MCF 10A (cell line): ENCODE data around the gene ATG9B. TPM values are rescaled to one million over a fixed set of nuclear protein-coding genes. Genes with fewer than 3 reads are reported as not detected.

Experiments used
- BruUV-seq: library from RNA; stranded (reverse); fragments of 400-500 nt; replicated peaks from 2 replicates; lab custom pipeline; 2021; lab: Mats Ljungman, UMichigan
- CTCF ChIA-PET: fragments of 300-600 bp; sonication (Branson Sonifier 250); formaldehyde crosslinking; extraction: SDS; loops from one replicate; lab custom pipeline; 2021; ENCODE audit warnings: antibody characterized with exemption, inconsistent platforms; lab: Yijun Ruan, JAX
- POLR2A ChIA-PET: fragments of 300-600, 350-650 bp; sonication (Branson Sonifier 250); formaldehyde crosslinking; extraction: SDS; loops from one replicate; lab custom pipeline; 2020; ENCODE audit warnings: antibody characterized with exemption, inconsistent platforms; lab: Yijun Ruan, JAX
- DNase-seq: peaks from one replicate; pipeline ENCODE4 v3.0.0-alpha.2; 2018; ENCODE audit not compliant: unreplicated experiment
- H3K27ac Mint-ChIP-seq: one replicate; pipeline ENCODE4 v1.8.0; 2022; ENCODE audit warnings: mild to moderate bottlenecking, low read depth, mixed read lengths; ENCODE audit not compliant: unreplicated experiment
- H3K27me3 Mint-ChIP-seq: one replicate; pipeline ENCODE4 v1.8.0; 2022; ENCODE audit warnings: mixed read lengths; ENCODE audit not compliant: insufficient read depth, unreplicated experiment
- H3K36me3 Mint-ChIP-seq: one replicate; pipeline ENCODE4 v1.8.0; 2022; ENCODE audit warnings: mild to moderate bottlenecking, moderate library complexity, mixed read lengths; ENCODE audit not compliant: insufficient read depth, unreplicated experiment
- H3K4me1 Mint-ChIP-seq: one replicate; pipeline ENCODE4 v1.8.0; 2022; ENCODE audit warnings: mixed read lengths; ENCODE audit not compliant: insufficient read depth, unreplicated experiment
- H3K4me3 Mint-ChIP-seq: one replicate; pipeline ENCODE4 v1.8.0; 2022; ENCODE audit warnings: mild to moderate bottlenecking, moderate library complexity, mixed read lengths; ENCODE audit not compliant: unreplicated experiment
- H3K9me3 Mint-ChIP-seq: one replicate; pipeline ENCODE4 v1.8.0; 2022; ENCODE audit warnings: mixed read lengths; ENCODE audit not compliant: unreplicated experiment
- CTCF ChIP-seq: fragments of 200-600 bp; IDR thresholded peaks from one replicate; pipeline ENCODE4 v1.8.0; 2022; ENCODE audit warnings: antibody characterized with exemption, mild to moderate bottlenecking; ENCODE audit not compliant: unreplicated experiment
- intact Hi-C: fragments of 100-400 bp; cut with micrococcal nuclease; formaldehyde crosslinking; loops from 2 replicates; pipeline ENCODE4 v1.14.1; 2022
- total RNA-seq: library from RNA; stranded (reverse); gene quantifications from 2 replicates; pipeline ENCODE4 v1.2.3, GENCODE V29; 2022

The ATG9B gene
- total RNA-seq, 1 experiment from 2014 or later, result 0.12 TPM

- no peak for TF ChIP-seq CTCF
- intact Hi-C loops, result loop anchor here (5.0 kb wide), 2 partner anchors 49 to 144 kb away; no protein-coding TSS in a partner anchor
- no TSS peak for BruUV-seq
- H3K9me3 Mint-ChIP-seq, result no peaks in the 10 kb centered on the region
- DNase-seq, result no peak
- no peaks in the 10 kb centered on the region for H3K36me3 Mint-ChIP-seq
- H3K4me1 Mint-ChIP-seq, result no peaks in the 10 kb centered on the region
- peaks cover 33% of the 10 kb centered on the region for H3K27me3 Mint-ChIP-seq
- no peak overlapping the region for H3K4me3 Mint-ChIP-seq
- CTCF ChIA-PET, result interaction anchor here (0.5 to 2.0 kb wide), 4 partner anchors 30 to 205 kb away, joined by 3 to 4 read pairs (median 4); no protein-coding TSS in a partner anchor
- POLR2A ChIA-PET, result no interaction called here
- H3K27ac Mint-ChIP-seq, result no peak overlapping the region
Observed at GRCh38 chr7:150968056-150968733, 56.1 kb downstream of the ATG9B start.

- Mint-ChIP-seq H3K4me1 (no peaks in the 10 kb centered on the region), H3K36me3 (no peaks in the 10 kb centered on the region), H3K9me3 (no peaks in the 10 kb centered on the region), H3K27ac (no peak overlapping the region), H3K27me3 (peaks cover 33% of the 10 kb centered on the region), H3K4me3 (no peak overlapping the region)
- DNase-seq, result no peak
- BruUV-seq, result no TSS peak
- intact Hi-C loops, result loop anchor here (5.0 kb wide), 2 partner anchors 50 to 145 kb away; no protein-coding TSS in a partner anchor
- CTCF ChIA-PET, result interaction anchor here (0.5 to 2.0 kb wide), 5 partner anchors 17 to 206 kb away, joined by 3 to 4 read pairs (median 3); no protein-coding TSS in a partner anchor
- no peak for TF ChIP-seq CTCF
- POLR2A ChIA-PET, result interaction anchor here (0.6 kb wide), 1 partner anchor 154 kb away, joined by 3 read pairs; no protein-coding TSS in a partner anchor
Observed at GRCh38 chr7:150967349-150967748, 56.9 kb downstream of the ATG9B start.

DNA sequence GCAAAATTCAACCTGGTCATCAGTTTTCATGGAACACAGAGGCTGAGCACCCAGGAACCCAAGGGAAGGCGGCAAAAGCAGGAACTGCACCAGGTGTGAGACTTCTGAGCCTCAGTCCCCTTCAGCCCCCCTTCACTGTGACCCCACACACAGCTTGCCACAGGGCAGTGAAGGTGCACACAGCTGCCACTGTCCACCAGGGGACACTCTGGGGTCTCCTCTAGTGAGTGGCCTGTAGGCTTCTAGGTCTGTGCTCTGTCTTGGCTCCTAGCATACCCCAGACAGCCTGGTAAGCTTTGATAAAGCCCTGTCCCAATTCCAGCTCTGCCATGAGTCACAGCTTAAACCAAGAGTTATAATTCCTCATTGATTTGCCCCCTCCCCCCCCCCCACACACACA is 58.3 kb downstream of the ATG9B start:
- no peak for DNase-seq
- intact Hi-C loops, result loop anchor here (5.0 kb wide), 2 partner anchors 51 to 146 kb away; no protein-coding TSS in a partner anchor
- POLR2A ChIA-PET, result no interaction called here
- Mint-ChIP-seq H3K27me3 (peaks cover 33% of the 10 kb centered on the region), H3K4me3 (no peak overlapping the region), H3K4me1 (no peaks in the 10 kb centered on the region), H3K36me3 (no peaks in the 10 kb centered on the region), H3K27ac (no peak overlapping the region), H3K9me3 (no peaks in the 10 kb centered on the region)
- CTCF ChIA-PET, result interaction anchor here (0.6 to 2.0 kb wide), 2 partner anchors 89 to 622 kb away, joined by 3 to 4 read pairs; no protein-coding TSS in a partner anchor
- no peak for TF ChIP-seq CTCF
- BruUV-seq, result no TSS peak

DNA sequence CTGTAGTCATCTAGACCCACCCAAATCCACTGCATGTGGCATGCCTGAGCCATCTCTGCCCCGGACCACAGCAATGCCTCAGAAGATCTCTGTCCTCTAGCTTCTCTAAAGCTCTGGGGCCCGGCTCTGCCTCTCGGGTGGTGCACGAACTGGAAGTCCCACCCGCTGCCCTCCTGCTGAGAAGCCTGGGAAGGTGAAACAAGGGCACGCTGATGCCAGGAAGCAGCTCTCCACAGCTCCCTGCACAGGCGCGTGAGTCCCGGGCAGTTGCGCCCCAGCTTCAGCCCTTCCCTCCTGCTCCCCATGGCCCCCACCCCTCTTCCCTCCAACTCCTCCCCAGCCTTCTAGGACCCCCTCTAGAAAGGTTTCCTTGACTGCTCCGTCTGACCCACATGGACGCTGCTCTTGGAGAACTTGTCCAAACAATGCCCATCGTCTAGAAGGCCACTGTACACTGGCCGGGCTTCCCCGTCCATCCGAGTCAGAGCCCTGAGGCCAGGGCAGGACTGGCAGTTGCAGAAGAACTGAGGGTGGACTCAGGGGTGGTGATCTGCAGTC is 58.9 kb downstream of the ATG9B start:
- H3K27ac Mint-ChIP-seq, result no peak overlapping the region
- no peaks in the 10 kb centered on the region for H3K36me3 Mint-ChIP-seq
- CTCF ChIA-PET, result interaction anchor here (0.5 to 1.3 kb wide), 7 partner anchors 12 to 621 kb away, joined by 3 to 6 read pairs (median 4); no protein-coding TSS in a partner anchor
- no peak for TF ChIP-seq CTCF
- no peaks in the 10 kb centered on the region for H3K4me1 Mint-ChIP-seq
- intact Hi-C loops, result loop anchor here (5.0 kb wide), 2 partner anchors 52 to 147 kb away; no protein-coding TSS in a partner anchor
- POLR2A ChIA-PET, result no interaction called here
- BruUV-seq, result no TSS peak
- H3K4me3 Mint-ChIP-seq, result no peak overlapping the region
- peaks cover 33% of the 10 kb centered on the region for H3K27me3 Mint-ChIP-seq
- no peaks in the 10 kb centered on the region for H3K9me3 Mint-ChIP-seq
- DNase-seq, result no peak
